ENCODE measurements around the gene E4F1. TPM values are rescaled to one million over a fixed set of nuclear protein-coding genes. Genes with fewer than 3 reads are reported as not detected.

Gene E4F1
- total and polyA plus RNA-seq, 10 of the 15 experiments (the other 5 are each of a cell fraction or from before 2014, with no cell fraction given), result 0.23 to 36.5 (median 14.5) TPM

DNA sequence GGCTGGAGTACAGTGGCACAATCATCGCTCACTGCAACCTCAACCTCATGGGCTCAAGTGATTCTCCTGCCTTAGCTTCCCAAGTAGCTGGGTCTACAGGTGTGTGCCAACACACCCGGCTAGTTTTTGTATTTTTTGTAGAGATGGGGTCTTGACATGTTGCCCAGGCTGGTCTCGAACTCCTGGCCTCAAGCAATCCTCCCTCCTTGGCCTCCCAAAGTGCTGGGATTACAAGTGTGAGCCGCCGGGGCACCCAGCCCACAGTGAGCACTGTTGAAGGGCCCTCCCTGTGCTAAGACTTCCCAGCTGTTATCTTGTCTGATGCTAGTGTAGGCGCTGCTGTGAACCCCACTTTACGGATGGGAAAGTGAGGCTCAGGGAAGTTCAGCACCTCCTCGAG, 35.0 kb upstream of the E4F1 start (continued):
- TF ChIP-seq, protein P1, sequence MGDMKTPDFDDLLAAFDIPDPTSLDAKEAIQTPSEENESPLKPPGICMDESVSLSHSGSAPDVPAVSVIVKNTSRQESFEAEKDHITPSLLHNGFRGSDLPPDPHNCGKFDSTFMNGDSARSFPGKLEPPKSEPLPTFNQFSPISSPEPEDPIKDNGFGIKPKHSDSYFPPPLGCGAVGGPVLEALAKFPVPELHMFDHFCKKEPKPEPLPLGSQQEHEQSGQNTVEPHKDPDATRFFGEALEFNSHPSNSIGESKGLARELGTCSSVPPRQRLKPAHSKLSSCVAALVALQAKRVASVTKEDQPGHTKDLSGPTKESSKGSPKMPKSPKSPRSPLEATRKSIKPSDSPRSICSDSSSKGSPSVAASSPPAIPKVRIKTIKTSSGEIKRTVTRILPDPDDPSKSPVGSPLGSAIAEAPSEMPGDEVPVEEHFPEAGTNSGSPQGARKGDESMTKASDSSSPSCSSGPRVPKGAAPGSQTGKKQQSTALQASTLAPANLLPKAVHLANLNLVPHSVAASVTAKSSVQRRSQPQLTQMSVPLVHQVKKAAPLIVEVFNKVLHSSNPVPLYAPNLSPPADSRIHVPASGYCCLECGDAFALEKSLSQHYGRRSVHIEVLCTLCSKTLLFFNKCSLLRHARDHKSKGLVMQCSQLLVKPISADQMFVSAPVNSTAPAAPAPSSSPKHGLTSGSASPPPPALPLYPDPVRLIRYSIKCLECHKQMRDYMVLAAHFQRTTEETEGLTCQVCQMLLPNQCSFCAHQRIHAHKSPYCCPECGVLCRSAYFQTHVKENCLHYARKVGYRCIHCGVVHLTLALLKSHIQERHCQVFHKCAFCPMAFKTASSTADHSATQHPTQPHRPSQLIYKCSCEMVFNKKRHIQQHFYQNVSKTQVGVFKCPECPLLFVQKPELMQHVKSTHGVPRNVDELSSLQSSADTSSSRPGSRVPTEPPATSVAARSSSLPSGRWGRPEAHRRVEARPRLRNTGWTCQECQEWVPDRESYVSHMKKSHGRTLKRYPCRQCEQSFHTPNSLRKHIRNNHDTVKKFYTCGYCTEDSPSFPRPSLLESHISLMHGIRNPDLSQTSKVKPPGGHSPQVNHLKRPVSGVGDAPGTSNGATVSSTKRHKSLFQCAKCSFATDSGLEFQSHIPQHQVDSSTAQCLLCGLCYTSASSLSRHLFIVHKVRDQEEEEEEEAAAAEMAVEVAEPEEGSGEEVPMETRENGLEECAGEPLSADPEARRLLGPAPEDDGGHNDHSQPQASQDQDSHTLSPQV (IDR thresholded peaks at IDR 0.05), result no peak
- no peak for TF ChIP-seq MTA2 (IDR thresholded peaks at IDR 0.05; ENCODE audit: low read depth)
- no peak for TF ChIP-seq PAX8 (IDR thresholded peaks at IDR 0.05)
- TF ChIP-seq ZSCAN29 (IDR thresholded peaks at IDR 0.05), result no peak

GRCh38 chr16:2189252-2189893, 34.0 kb upstream of the E4F1 start:
- TF ChIP-seq HSF1 (IDR thresholded peaks at IDR 0.05; ENCODE audit: low read depth, low read length) (no peak), NR2F1 (conservative IDR thresholded peaks at IDR 0.05) (peak; percentile 62; the same call in 1 of the 2 replicates), FOXK2 (IDR thresholded peaks at IDR 0.05) (no peak), NR2C1 (IDR thresholded peaks at IDR 0.05) (peak; percentile 57; the same call in 1 of the 2 replicates)
- no peaks in the 10 kb centered on the region for H3K36me3 ChIP-seq (ENCODE audit: control insufficient read depth in 2 of 2, insufficient read depth in 2 of 2, low read length in 1 of 2)
- no peak overlapping the region for H3K9ac ChIP-seq (ENCODE audit: control insufficient read depth, insufficient read depth, low read length)
- no peaks in the 10 kb centered on the region for H4K20me1 ChIP-seq (ENCODE audit: control insufficient read depth, insufficient read depth)
- intact Hi-C loops (cut with micrococcal nuclease; ENCODE audit: unreplicated experiment) (no loop called here), in situ Hi-C loops (cut with MboI) (no loop called here)
- ATAC-seq, result no peak
- H3K27me3 ChIP-seq (replicated peaks in 1 of 2; ENCODE audit: control insufficient read depth in 2 of 2, insufficient read depth in 2 of 2, low read length in 1 of 2), result no peaks in the 10 kb centered on the region
- no peak for FAIRE-seq
- no peaks in the 10 kb centered on the region for H3K79me2 ChIP-seq (ENCODE audit: control insufficient read depth, insufficient read depth, low read length)
- no peak for DNase-seq (ENCODE audit: low read depth, low spot score)
- no peak overlapping the region for H3K27ac ChIP-seq (ENCODE audit: control insufficient read depth, insufficient read depth)
- BruUV-seq (replicated peaks), result no TSS peak
- H3K4me2 ChIP-seq (ENCODE audit: control insufficient read depth, insufficient read depth), result no peak overlapping the region
- H3K4me1 ChIP-seq (ENCODE audit: control insufficient read depth, insufficient read depth, low read length), result no peaks in the 10 kb centered on the region
- WGBS (ENCODE audit: insufficient coverage, insufficient replicate concordance, low lambda C conversion rate, missing lambda C conversion rate), result 64% methylated on average over 25 of the region's 25 CpGs
- H3K4me3 ChIP-seq, result no peak overlapping the region
- no peak overlapping the region for H2AFZ ChIP-seq (ENCODE audit: control insufficient read depth, low read depth, low read length)
- ChIA-PET POLR2A (no interaction called here), SMC1A (ENCODE audit: uncharacterized antibody, unreplicated experiment) (no interaction called here), CTCF (no interaction called here), RAD21 (ENCODE audit: unreplicated experiment) (no interaction called here)
- H3K9me3 ChIP-seq (replicated peaks; ENCODE audit: control insufficient read depth, insufficient read depth, low read length), result no peaks in the 10 kb centered on the region
